ENCODE measurements around the gene DLGAP5.

GRCh38 chr14:55098561-55098898, 92.9 kb downstream of the DLGAP5 start:
- TF ChIP-seq, protein P1, sequence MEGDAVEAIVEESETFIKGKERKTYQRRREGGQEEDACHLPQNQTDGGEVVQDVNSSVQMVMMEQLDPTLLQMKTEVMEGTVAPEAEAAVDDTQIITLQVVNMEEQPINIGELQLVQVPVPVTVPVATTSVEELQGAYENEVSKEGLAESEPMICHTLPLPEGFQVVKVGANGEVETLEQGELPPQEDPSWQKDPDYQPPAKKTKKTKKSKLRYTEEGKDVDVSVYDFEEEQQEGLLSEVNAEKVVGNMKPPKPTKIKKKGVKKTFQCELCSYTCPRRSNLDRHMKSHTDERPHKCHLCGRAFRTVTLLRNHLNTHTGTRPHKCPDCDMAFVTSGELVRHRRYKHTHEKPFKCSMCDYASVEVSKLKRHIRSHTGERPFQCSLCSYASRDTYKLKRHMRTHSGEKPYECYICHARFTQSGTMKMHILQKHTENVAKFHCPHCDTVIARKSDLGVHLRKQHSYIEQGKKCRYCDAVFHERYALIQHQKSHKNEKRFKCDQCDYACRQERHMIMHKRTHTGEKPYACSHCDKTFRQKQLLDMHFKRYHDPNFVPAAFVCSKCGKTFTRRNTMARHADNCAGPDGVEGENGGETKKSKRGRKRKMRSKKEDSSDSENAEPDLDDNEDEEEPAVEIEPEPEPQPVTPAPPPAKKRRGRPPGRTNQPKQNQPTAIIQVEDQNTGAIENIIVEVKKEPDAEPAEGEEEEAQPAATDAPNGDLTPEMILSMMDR (IDR thresholded peaks at IDR 0.05): no peak
- TF ChIP-seq EP300 (IDR thresholded peaks at IDR 0.05) (no peak), POLR2AphosphoS5 (IDR thresholded peaks at IDR 0.05) (no peak)
